KMS-11 (cell line): Measurements from ENCODE around the gene FIG4.

Source experiments
- H2AFZ ChIP-seq: fragments of 200-600 bp; sonication (generic); 2 replicates; pipeline ENCODE4 v1.6.1; 2016; ENCODE audit warnings: antibody characterized with exemption, mixed run types, low read depth
- H3K27ac ChIP-seq: fragments of 200-600 bp; sonication (generic); 2 replicates; pipeline ENCODE4 v1.6.1; 2016; ENCODE audit warnings: mild to moderate bottlenecking, mixed run types
- H3K27me3 ChIP-seq: fragments of 200-600 bp; sonication (generic); 2 replicates; pipeline ENCODE4 v1.6.1; 2017; ENCODE audit warnings: mild to moderate bottlenecking, low read depth, mixed run types, moderate library complexity; ENCODE audit not compliant: insufficient read depth
- H3K36me3 ChIP-seq: fragments of 200-600 bp; sonication (generic); 2 replicates; pipeline ENCODE4 v1.6.1; 2017; ENCODE audit warnings: mild to moderate bottlenecking, mixed run types; ENCODE audit not compliant: insufficient read depth
- H3K4me1 ChIP-seq: fragments of 200-600 bp; sonication (generic); 2 replicates; pipeline ENCODE4 v1.6.1; 2016; ENCODE audit warnings: mild to moderate bottlenecking, low read depth, mixed run types; ENCODE audit not compliant: poor library complexity, severe bottlenecking
- H3K4me2 ChIP-seq: fragments of 200-600 bp; sonication (generic); 2 replicates; pipeline ENCODE4 v1.7.0; 2016; ENCODE audit warnings: mild to moderate bottlenecking, mixed run types
- H3K4me3 ChIP-seq: fragments of 200-600 bp; sonication (generic); IDR thresholded peaks from 2 replicates; pipeline ENCODE4 v1.6.1; 2017; ENCODE audit warnings: low read depth, low read length, mixed read lengths; ENCODE audit not compliant: insufficient read depth
- H3K79me2 ChIP-seq: fragments of 200-600 bp; sonication (generic); 2 replicates; pipeline ENCODE4 v1.6.1; 2016; ENCODE audit warnings: low read depth, mixed run types; ENCODE audit not compliant: insufficient read depth
- H3K9ac ChIP-seq: fragments of 200-600 bp; sonication (generic); 2 replicates; pipeline ENCODE4 v1.6.1; 2016; ENCODE audit warnings: mild to moderate bottlenecking, mixed run types
- H4K20me1 ChIP-seq: fragments of 200-600 bp; sonication (generic); 2 replicates; pipeline ENCODE4 v1.6.1; 2016; ENCODE audit warnings: mild to moderate bottlenecking, mixed run types; ENCODE audit not compliant: insufficient read depth
- CTCF ChIP-seq: fragments of 200-600 bp; sonication (generic); conservative IDR thresholded peaks from 2 replicates; pipeline ENCODE4 v1.6.1; 2017; ENCODE audit warnings: low read depth, mild to moderate bottlenecking, antibody characterized with exemption, low read length, moderate library complexity, mixed read lengths

FIG4 gene

GRCh38 chr6:109690737-109691621 lies at the start of gene FIG4, which contains the start of gene AK9:
Gene FIG4 (plus strand): TSS chr6:109691296. CDS start chr6:109691436, 140 bp downstream.
Gene AK9 (minus strand): TSS chr6:109691202. CDS start chr6:109675745, 15,457 bp downstream.
- Histone ChIP-seq H3K27me3 (no peaks in the 10 kb centered on the region), H3K9ac (peak within 1 kb of the TSS; percentile 68), H3K4me2 (peak within 1 kb of the TSS; percentile 54), H3K27ac (peak within 1 kb of the TSS; percentile 54), H2AFZ (peak within 1 kb of the TSS; percentile 93), H3K36me3 (no peaks in the 10 kb centered on the region), H3K4me3 (no peak within 1 kb of the TSS), H3K79me2 (no peaks in the 10 kb centered on the region), H3K4me1 (peaks cover 14% of the 10 kb centered on the region), H4K20me1 (no peaks in the 10 kb centered on the region)
- no peak for TF ChIP-seq CTCF

- Histone ChIP-seq H3K4me3 (no peak overlapping the region), H3K4me2 (no peak overlapping the region), H3K9ac (no peak overlapping the region)
These were observed 47.0 kb upstream of the FIG4 start for GRCh38 chr6:109644131-109644530.

GRCh38 chr6:109653264-109653663 lies 37.8 kb upstream of the FIG4 start:
- H3K27ac ChIP-seq = no peak overlapping the region
- no peaks in the 10 kb centered on the region for H4K20me1 ChIP-seq
- H3K4me1 ChIP-seq = no peaks in the 10 kb centered on the region
- no peaks in the 10 kb centered on the region for H3K27me3 ChIP-seq
- H3K4me3 ChIP-seq = no peak overlapping the region
- H2AFZ ChIP-seq = no peak overlapping the region
- no peaks in the 10 kb centered on the region for H3K36me3 ChIP-seq
- no peak for TF ChIP-seq CTCF
- H3K79me2 ChIP-seq = no peaks in the 10 kb centered on the region
- no peak overlapping the region for H3K9ac ChIP-seq
- H3K4me2 ChIP-seq = no peak overlapping the region

More at GRCh38 chr6:109644131-109644530, 47.0 kb upstream of the FIG4 start:
- no peaks in the 10 kb centered on the region for H3K36me3 ChIP-seq
- no peaks in the 10 kb centered on the region for H3K79me2 ChIP-seq
- H2AFZ ChIP-seq = no peak overlapping the region
- TF ChIP-seq CTCF = no peak
- no peaks in the 10 kb centered on the region for H4K20me1 ChIP-seq
- no peaks in the 10 kb centered on the region for H3K4me1 ChIP-seq
- H3K27ac ChIP-seq = no peak overlapping the region
- no peaks in the 10 kb centered on the region for H3K27me3 ChIP-seq

GRCh38 chr6:109655761-109656262 lies 35.3 kb upstream of the FIG4 start:
- Histone ChIP-seq H3K27me3 (no peaks in the 10 kb centered on the region), H4K20me1 (no peaks in the 10 kb centered on the region), H3K4me2 (no peak overlapping the region), H3K79me2 (no peaks in the 10 kb centered on the region), H3K36me3 (no peaks in the 10 kb centered on the region), H3K9ac (no peak overlapping the region), H3K27ac (no peak overlapping the region), H2AFZ (no peak overlapping the region), H3K4me1 (no peaks in the 10 kb centered on the region), H3K4me3 (no peak overlapping the region)
- no peak for TF ChIP-seq CTCF
